Hepatocyte (in vitro differentiated cells): ENCODE measurements around the gene EQTN.

Source experiments
- CTCF ChIP-seq: fragments of 200-600 bp; sonication (generic); IDR thresholded peaks from 2 replicates; pipeline ENCODE4 v1.5.1; 2016; ENCODE audit warnings: antibody characterized with exemption, mild to moderate bottlenecking; ENCODE audit not compliant: poor library complexity
- EZH2 ChIP-seq: fragments of 200-600 bp; sonication (generic); IDR thresholded peaks from 2 replicates; pipeline ENCODE4 v1.6.1; 2016; ENCODE audit warnings: antibody characterized with exemption, mild to moderate bottlenecking, borderline replicate concordance

- TF ChIP-seq CTCF = no peak
- no peak for TF ChIP-seq EZH2
Observed at GRCh38 chr9:27260789-27261516, 36.0 kb downstream of the EQTN start.
